ENCODE data around the gene CYBC1.

DNA sequence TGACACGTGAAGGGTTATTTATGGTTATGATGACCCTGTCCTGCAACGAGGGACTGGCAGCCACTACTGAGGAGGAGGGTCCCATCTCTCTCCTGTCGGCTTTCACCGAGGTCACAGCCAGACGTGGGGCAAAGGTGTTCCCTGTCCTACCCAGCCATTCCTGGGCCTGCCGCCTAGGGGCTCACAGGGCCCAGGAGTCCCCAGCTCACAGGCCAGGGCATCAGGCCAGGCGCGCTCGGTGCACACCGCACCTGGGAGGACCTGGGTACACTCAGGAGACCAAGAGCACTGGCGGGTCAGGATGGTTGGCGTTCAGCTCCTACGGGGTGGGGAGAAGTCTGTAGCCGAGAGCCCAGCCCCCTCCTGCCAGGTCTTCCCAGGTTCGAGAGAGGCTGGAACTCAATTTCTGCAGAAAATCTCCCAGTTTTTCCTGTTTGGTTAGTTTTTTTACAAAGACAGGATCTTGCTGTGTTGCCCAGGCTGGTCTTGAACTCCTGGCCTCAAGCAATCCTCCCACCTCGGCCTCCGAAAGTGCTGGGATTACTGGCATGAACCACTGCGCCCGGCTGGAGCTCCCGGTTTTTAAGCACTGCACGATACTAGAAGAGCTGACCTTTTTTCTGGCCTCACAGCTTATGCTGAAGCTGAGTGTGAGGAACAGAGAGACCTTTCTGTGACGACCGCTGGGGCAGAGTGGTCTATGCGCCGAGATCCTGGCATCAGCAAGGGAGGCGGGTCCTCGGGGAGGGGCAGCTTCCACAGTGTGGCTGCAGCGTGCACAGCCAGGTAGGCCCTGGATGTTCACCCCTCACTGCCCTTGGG is 7.7 kb downstream of the CYBC1 start:
- TF ChIP-seq EZH2 (IDR thresholded peaks at IDR 0.05; ENCODE audit: low read length) = no peak
- TF ChIP-seq, protein P1, sequence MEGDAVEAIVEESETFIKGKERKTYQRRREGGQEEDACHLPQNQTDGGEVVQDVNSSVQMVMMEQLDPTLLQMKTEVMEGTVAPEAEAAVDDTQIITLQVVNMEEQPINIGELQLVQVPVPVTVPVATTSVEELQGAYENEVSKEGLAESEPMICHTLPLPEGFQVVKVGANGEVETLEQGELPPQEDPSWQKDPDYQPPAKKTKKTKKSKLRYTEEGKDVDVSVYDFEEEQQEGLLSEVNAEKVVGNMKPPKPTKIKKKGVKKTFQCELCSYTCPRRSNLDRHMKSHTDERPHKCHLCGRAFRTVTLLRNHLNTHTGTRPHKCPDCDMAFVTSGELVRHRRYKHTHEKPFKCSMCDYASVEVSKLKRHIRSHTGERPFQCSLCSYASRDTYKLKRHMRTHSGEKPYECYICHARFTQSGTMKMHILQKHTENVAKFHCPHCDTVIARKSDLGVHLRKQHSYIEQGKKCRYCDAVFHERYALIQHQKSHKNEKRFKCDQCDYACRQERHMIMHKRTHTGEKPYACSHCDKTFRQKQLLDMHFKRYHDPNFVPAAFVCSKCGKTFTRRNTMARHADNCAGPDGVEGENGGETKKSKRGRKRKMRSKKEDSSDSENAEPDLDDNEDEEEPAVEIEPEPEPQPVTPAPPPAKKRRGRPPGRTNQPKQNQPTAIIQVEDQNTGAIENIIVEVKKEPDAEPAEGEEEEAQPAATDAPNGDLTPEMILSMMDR (optimal IDR thresholded peaks at IDR 0.05 in 1 of 3, IDR thresholded peaks at IDR 0.05 in 1 of 3, conservative IDR thresholded peaks at IDR 0.05 in 1 of 3; ENCODE audit: extremely low read depth in 1 of 3, insufficient read depth in 2 of 3, low read length in 3 of 3) = no peak

All from keratinocyte (primary cell).